ENCODE data around the gene CASP1.
"Not testable (repeated sequence)": the region's sequence is repeated elsewhere in the genome, so short reads cannot be mapped to it uniquely, and the experiment has no call there.

The CASP1 gene

DNA sequence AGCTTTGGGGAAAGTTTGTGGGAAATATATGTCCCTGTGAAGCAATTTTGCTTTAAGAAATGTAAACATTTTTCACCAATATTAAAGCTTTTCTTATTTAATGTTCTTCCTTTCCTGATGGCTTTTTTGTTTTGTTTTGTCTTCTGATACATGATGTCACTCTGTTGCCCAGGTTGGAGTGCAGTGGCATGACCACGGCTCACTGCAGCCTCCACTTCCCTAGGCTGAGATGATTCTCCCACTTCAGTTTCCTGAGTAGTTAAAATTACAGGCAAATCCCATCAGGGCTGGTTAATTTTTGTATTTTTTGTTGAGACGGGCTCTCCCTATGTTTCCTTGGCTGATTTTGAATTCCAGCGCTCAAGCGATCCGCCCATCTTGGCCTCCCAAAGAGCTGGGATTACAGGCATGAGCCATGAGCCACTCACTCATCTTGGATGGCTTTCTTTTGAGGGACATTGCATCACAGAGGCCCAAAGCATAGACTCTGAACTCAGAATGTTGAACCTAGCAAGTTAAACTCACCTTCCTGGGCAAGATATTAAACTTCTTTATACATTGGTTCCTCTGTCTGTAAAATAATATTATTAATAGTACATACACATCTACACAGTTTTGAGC, 10.8 kb upstream of the CASP1 start:
- DNase-seq (ENCODE audit: low read depth): no peak

DNA sequence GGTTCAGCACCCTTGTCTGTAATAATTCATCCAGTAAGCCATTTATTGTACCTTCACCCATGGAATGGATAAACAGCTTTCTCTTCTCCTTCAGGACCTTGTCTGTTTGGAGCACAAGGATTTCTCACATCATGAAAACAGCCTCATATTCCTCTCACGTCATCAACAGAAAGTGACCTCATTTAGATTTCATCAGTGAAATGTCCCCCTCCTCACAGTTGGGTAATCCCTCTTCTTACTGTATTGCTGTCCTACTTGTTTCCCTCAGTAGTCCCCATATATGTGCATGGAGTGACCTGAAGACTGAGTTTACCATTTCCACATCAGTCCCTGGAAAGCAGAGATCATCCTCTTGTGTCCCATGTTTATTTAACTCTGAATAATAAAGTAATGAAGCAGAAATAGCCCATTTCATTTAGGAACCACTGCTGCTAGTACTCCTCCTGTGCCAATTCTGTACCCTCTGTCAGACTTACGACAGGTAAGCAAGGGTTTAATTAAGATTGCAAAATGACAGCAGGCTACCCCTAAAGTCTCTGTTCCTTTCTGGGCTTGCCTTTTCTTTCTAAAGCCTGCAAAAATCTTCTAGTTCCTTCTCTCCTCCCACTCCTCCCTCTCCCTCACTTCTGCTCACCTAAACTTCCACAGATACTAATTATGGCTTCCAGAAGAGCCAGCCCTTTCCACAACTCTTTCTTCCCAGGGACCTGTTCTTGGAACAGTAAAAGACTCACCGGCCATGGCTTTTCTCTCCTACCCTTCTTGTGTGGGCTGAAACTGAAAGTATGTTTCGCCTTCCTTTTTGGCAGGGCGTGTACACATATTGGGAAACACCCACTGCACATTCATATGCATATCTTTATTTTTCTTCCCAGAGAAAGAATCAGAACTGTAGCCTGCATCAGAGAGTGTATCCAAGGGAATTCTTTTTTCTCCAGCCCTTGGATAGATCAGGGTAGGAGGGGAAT, 9.9 kb upstream of the CASP1 start, which contains the start of gene CARD16:
TSS of gene CARD16 (minus strand) at position 779 of the 968 bp plus-strand sequence. CDS start at position 741, 38 bp downstream.
- peak; percentile 30 for DNase-seq (ENCODE audit: low read depth)

DNA sequence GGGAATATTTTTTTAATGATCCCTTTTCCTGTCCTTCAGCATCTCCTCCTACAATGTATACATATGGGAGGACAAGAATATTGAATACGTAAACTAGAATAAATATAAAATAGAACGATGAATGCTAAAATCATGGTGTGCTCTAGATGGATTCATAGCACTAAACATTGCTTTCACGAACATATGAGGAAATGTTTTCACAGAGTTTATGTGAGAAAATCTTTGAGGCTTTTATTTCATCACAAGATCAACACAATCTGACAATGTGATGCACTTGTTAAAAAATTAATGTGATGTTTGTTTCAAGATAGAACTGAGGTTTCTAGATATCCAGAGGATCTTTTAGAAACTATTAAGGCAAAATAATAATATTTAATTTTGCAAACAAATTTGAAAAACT, 7.2 kb upstream of the CASP1 start:
- no peak for DNase-seq (ENCODE audit: low read depth)

DNA sequence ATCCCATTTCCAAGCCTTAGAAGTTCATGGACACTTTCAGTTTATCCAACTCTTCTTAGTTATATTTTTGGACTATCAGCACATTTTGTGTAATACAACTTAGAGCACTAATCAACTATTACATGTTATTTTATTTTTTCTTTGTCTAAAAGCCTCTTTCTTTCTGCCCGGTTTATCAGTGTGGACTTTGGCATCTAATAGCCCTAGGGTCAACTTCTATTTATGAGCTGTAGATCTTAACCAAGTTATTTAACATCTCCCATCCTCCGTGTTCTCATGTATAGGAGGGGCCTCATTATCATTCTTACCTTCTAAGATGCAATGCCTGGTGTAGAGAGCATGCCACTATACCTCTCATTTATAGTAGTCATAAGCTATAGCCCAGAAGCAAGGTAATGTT, 5.8 kb upstream of the CASP1 start:
- no peak for DNase-seq (ENCODE audit: low read depth)

DNA sequence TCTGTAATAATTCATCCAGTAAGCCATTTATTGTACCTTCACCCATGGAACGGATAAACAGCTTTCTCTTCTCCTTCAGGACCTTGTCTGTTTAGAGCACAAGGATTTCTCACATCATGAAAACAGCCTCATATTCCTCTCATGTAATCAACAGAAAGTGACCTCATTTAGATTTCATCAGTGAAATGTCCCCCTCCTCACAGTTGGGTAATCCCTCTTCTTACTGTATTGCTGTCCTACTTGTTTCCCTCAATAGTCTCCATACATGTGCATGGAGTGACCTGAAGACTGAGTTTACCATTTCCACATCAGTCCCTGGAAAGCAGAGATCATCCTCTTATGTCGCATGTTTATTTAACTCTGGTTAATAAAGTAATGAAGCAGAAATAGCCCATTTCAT, 556 bp downstream of the CASP1 start:
- not testable (repeated sequence) for DNase-seq (ENCODE audit: low read depth)

GRCh38 chr11:105033781-105034180, 1.2 kb downstream of the CASP1 start:
- no peak for DNase-seq (ENCODE audit: low read depth)

DNA sequence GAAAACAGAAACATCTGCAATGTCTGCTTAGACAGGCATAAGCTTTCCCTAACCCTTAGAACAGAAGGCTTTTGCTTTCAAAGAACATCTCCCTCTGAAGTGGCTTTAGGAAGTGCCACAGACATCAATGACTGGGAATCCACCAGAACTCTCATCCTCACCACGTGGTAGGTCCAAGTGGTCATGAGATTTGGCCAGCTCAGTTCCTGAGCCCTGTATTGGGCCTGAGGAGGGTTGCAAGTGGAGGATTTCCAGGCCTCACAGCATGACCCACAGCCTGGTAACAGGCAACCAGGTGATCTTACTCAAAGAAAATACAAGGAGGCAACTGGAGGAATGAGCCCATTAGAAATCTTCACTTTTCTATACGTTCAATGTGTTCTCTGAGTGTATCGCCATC, 1.6 kb downstream of the CASP1 start:
- DNase-seq (ENCODE audit: low read depth): no peak

DNA sequence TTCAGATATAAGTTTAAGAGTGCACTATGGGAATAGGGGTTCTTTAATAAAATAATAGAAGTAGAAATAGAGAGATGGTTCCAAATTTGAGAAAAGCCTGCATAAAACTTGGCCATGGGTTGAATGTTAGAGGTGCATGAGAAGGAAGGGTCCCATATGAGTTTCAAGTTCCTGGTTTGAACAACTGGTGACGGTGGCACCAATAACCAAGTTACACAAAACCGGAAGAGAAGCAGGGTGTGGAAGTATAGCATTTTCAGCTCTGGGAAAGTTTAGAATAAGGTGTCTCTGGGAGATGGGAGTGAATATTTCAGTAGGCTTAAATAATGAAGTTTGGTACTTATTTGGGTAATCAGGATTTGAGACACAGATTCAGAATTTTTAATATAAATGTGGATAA, 2.4 kb downstream of the CASP1 start:
- DNase-seq (ENCODE audit: low read depth): no peak

- DNase-seq (ENCODE audit: low read depth): no peak
Observed at GRCh38 chr11:105027678-105028077, 7.3 kb downstream of the CASP1 start.

DNA sequence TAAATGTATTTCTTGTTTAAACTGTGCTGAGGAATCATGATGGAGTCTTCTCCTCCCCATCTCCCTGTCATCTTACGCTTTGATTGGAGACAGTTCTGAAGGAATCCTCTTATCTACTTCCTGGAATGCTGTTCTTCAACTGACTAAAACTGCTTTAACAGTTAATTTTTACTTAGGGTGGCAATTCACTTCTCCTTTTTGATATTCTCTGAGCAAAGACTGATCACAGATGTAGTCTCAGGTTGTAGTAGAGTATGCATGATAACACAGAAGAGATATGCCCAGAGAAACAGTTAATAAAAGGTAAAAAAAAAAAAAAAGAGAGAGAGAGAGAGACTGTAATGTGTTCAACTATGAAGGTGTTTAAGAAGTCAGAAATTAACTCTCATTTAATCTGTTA, 10.6 kb downstream of the CASP1 start:
- DNase-seq (ENCODE audit: low read depth): no peak

- no peak for DNase-seq (ENCODE audit: low read depth)
Observed at GRCh38 chr11:105023003-105023402, 11.9 kb downstream of the CASP1 start, which contains the start of gene CASP5. Gene CASP5 (minus strand): TSS chr11:105023168. CDS start chr11:105023136, 32 bp downstream.

DNA sequence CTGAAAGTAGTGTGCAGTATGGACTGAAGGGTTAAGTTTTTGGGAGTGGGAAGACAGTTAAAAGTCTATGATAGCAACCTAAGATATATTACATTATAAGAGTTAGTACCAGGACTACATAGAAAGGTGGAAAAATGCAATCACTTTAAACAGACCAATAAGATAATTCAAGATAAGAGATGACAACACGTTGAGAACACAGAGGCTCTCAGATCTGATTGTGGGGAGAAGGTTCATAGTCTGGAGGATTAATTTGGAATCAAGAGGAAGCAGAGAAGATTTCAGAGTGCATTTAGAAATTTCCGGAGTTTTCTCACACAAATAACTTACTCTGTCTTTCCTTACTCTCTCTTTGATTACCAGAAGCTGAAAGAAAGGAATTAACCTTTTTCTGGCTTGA, 12.4 kb downstream of the CASP1 start:
- DNase-seq (ENCODE audit: low read depth): no peak

DNA sequence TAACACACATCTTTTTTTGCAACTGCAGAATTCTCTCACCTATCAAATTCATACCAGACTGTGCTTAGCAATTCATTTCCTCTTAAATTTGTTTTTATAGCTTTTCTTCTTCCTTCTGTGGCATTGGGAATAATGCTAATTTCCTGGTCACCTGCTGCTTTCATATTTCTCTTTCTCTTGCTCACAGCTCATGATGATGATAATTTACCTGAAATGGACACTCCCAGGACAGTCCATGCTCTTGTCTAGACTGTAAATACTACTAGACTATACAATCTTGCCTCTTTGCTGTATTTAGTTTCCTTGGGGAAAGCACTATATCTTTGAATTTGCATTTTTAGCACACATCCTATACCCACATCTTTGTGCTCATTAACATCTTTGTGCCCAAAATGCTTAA, 27.5 kb downstream of the CASP1 start:
- DNase-seq (ENCODE audit: low read depth): no peak

DNA sequence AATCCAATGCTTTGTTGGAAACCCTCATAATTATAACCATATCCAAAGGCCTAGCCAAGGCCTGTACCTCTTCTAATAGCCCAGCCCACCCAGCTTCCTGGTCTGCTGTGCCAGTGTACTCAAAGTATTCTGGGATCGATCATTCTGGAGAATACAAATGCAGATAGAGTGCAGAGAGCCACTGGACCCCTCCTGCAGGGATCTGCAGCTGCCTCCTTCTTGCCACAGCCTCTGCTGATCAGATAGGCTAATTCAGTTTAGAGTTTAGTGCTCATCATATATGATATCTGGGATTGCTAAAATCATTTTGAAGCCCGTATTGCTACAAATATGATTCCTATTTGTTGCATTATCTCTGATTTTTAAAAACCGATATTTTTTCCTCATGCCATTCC, 29.5 kb downstream of the CASP1 start:
- DNase-seq (ENCODE audit: low read depth): no peak

GRCh38 chr11:105004021-105004420, 30.9 kb downstream of the CASP1 start:
- DNase-seq (ENCODE audit: low read depth): no peak

DNA sequence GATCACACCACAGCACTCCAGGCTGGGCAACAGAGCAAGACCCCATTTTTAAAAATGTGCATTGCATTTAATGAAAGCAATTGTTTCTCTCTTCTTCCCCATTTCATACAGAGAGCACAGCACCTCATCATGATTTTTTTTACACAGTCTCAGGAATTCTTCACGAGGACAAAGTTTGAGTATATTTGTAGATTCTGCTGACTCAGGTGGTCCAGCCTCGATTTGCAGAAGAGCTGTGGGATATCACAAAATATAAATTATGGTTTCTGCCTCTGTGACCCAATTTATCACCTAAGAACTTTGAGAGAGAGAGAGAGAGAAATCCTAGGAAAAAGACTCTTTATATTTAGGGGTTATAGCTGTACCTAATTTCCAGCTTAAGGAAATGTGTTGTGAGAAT, 31.8 kb downstream of the CASP1 start:
- DNase-seq (ENCODE audit: low read depth): no peak

GRCh38 chr11:105000797-105001196, 34.1 kb downstream of the CASP1 start:
- peak; percentile 49 for DNase-seq (ENCODE audit: low read depth)

GRCh38 chr11:105000167-105000566, 34.8 kb downstream of the CASP1 start:
- no peak for DNase-seq (ENCODE audit: low read depth)

- no peak for DNase-seq (ENCODE audit: low read depth)
Observed at GRCh38 chr11:104999721-105000120, 35.2 kb downstream of the CASP1 start.

DNA sequence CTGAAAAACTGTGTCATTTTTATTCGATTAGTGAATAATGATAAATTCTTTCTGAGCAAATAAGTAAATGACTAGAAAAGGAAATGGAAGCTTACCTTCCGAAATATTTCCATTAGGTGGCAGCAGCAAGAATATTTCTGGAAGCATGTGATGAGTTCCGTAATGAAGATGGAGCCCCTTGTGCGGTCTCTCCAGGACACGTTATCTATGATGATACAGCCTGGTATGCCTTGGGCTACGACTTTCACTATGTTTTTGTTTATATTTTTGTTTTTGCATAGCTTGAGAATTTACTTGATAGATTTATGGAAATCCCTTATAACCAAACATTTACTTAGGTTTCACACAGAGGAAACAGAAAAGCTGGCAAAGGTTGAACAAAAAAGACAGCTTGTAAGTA, 37.7 kb downstream of the CASP1 start:
- DNase-seq (ENCODE audit: low read depth): no peak

DNA sequence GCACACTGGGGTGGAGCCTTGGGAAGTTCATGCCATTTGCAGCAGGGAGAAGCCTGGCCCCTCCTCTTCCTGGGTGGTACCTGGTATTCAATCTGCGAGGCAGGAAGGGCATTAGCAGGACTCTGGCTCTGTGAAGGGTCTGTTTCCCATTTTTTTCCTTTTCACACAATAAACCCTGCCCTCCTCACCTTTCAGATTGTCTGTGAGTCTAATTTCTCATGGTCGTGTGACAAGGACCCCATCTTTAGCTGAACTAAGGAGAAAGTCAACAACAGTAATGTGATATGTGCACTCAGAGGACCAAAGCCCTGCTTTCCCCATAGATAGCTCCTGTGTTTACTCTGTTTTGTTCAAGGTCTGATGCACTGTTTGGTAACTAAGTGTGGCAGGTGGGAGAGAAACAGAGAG, 39.9 kb downstream of the CASP1 start:
- no peak for DNase-seq (ENCODE audit: low read depth)

GRCh38 chr11:104992781-104993180, 42.2 kb downstream of the CASP1 start:
- DNase-seq (ENCODE audit: low read depth): no peak

DNA sequence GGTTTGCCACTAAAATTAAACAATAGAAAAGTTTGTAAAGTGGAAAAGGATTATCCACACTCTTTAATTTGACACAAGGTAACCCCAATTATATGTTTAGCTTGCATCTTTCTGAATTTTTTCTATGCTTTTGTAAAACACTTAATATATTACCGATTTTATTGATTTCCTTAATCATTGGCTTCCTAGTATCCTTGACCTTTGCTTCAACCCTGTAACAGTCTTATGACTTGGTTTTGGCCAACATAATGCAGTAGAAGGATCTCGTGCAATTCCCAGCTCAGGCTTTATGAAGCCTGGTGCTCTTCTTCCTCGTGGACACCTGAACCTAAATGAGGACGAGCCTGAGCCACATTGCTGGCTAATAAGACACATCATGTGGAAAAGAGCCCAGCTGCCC, 43.0 kb downstream of the CASP1 start:
- no peak for DNase-seq (ENCODE audit: low read depth)
